ENCODE data around the gene SMIM20.

- TF ChIP-seq EZH2 (IDR thresholded peaks at IDR 0.05; ENCODE audit: insufficient read depth, poor library complexity, severe bottlenecking) (no peak), EZH2phosphoT487 (IDR thresholded peaks at IDR 0.05; ENCODE audit: insufficient read depth, low read depth) (no peak)
Observed at GRCh38 chr4:25870081-25870480, 43.9 kb upstream of the SMIM20 start.
